ENCODE measurements around the gene CDC7.

- TF ChIP-seq EZH2 (IDR thresholded peaks at IDR 0.05; ENCODE audit: low read length, missing control alignments) (no peak), CTCF (conservative IDR thresholded peaks at IDR 0.05 in 1 of 2, IDR thresholded peaks at IDR 0.05 in 1 of 2; ENCODE audit: low read depth in 1 of 2, low read length in 2 of 2) (no peak)
These were observed 50.3 kb downstream of the CDC7 start for GRCh38 chr1:91550961-91551360.
